B cell (primary cell): ENCODE data around the gene NLGN1.

Experiments used
- CTCF ChIP-seq: fragments of 200-600 bp; IDR thresholded peaks from one replicate; pipeline ENCODE4 v1.8.0; 2022; ENCODE audit warnings: antibody characterized with exemption, mild to moderate bottlenecking
- EZH2 ChIP-seq: IDR thresholded peaks from 2 replicates; pipeline ENCODE4 v1.6.1; 2012; ENCODE audit warnings: borderline replicate concordance, low read depth, mild to moderate bottlenecking, moderate library complexity, low read length; ENCODE audit not compliant: insufficient read depth, poor library complexity, severe bottlenecking

GRCh38 chr3:173986861-173987410 is 589.4 kb downstream of the NLGN1 start:
- TF ChIP-seq CTCF (no peak), EZH2 (no peak)
